Measurements from ENCODE around the gene TUBB2B.

Gene TUBB2B

DNA sequence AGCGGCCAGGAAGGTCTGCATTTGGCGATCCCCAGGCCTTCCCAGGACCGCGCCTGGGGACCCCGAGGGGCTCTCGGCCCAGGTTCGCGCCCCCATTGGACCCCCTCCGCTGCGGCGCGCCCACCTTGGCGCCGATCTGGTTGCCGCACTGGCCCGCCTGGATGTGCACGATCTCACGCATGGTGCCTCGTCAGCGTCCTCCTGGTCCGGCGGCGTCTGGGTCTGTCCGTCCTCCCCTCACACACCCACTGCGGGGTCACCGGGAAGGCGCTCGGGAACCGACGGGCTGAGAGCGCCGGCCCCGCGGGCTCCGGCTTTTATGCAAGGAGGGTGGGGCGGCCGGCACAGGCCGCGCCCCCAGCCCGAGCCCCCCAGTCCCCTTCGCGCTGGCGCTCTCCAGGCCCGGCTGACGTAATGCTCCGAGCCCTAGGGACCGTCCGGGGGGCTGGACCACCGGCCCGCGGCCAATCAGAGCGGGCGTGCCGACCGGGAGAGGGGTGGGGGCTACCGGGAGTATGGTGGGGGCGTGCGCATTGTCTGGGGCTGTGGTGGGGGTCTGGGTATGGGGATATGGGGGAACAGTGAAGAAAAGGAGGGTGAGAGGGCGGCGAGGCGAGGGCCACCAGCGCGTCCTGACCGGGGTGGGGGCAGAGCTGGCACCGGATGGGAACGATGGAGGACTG, at the start of gene TUBB2B:
TUBB2B (minus strand) TSS at position 291 of the 683 bp plus-strand sequence; CDS start at position 181, 110 bp downstream.
- no peak for DNase-seq

DNA sequence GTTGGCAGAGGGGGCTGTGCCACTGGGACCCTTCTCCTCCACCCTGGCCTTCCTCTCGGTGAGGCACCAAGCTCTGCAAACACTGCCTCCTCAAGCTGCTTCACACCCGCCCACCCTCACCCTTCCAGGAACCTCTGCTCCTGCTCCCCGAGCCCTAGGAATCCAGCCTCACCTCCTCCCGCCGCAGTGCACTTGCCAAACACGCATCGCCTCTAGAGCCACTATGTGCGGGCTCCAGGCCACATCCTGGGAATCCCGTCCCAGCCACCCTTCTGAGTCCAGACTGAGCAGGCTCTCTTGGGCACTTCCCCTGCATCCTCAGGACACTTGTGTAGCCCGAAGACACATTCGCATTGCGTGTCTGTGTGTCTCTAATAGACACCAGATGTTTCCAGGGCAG, 49.8 kb upstream of the TUBB2B start:
- no peak for DNase-seq

DNA sequence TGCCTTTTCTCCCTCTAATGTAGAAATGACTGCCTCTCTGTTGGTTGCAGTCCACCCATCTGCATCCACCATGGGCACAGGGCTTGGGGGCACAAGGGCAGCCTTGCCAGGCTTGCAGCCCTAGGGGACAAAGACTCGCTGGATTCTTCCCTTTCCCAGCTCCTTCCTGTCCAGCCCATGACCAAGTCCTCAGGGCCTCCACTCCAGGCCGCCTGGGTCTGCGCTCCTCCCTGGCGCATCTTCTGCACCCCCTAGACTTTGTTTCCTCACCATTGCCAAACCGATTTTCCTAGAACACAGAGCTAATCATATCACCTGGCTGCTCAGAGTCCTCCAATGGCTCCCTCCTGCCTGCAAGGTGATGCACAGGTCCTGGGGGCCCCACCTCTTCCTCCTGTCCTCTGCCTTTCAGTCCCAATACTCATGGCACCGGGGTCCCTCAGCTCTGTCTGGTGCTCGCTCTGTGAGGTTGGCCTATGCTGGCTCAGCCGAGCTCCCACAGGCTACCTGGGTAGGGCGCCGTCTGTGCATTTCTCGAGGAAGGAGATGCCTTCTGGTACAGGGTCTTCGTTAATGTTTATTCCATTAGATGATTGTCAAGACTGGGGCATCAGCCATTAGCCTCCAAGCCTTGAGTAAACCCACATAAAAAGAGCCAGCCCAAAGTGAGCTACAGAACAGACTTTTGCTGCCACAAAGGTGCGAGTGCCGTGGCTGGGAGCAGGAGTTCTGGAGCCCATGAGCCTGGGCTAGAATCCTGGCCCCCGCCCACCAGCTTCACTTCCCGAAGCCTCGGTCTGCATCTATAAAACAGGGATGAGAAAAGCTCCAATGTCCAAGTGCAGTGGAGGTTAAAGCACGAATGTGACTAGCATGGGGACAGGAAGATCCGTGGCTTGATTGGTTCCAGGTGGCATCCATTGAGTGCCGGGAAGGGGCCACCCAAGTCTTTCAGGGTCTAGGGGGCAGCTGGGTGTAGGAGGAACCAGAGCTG, 49.0 kb upstream of the TUBB2B start:
- DNase-seq: no peak

DNA sequence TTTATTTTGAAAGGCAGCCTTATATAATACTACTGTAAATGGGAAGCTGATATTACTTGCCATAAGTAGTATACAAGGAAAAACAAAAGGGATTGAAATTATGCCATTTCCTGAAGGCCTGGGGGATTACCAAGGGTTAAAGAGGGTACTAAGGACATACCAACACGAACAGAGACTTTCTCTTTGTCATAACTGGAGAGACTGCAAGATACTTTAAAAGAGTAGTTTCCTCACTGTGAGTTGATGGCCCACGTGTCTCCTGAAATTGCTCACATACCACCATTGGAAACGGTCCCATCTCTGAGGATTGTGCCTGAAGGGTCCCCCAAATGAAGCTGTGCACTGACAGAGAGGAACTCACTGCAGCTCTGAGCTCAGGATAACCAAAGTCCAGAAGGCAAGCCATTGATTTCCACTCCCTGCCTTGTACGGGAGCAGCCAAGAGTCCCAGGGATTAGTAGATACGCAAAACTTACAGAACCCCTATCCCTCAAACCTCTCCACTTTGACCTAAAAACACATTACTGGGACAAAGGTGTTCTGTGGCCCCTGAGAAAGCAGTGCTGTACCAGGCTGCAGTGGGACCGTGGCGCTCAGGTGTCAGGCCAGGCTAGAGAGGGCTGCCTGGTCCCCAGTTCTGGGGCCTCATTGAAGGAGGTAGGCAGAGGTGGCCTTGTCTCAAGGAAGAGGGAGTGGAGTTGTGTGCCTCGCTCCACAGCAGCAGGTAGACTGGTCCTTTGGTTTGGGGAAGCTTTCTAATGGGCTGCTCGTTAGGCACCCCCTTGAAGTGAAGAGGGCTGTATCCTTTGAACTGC, 46.5 kb upstream of the TUBB2B start:
- DNase-seq: no peak

DNA sequence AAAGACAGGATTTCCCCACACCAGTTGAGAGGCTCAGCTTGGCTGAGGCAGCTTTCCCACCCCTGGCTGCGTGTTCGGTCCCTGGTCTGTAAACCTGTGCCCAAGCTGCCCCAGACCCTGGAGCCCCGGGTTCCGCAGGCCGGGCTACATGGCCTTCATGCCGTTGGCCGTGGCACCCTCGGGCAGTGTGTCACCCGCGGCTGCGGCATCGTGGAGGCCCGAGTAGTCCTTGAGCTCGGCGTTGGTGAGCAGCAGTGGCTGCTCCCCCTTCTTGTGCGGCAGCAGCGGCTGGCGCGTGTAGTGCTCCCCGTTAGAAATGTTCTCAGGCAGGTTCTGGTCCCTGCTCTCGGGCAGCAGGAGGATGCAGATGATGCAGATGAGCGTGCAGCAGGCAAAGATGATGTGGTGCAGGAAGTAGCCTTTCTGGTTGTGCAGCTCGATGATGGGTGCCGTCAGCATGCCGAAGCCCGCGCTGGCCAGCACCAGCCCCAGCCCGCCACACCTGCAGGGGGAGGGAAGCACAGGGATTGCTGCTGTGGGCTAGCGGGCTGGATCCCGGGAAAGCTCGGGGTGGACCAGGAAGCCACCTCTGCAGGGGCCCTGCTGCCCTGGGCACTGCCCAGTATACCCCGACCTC, 45.6 kb upstream of the TUBB2B start:
- DNase-seq: no peak

DNA sequence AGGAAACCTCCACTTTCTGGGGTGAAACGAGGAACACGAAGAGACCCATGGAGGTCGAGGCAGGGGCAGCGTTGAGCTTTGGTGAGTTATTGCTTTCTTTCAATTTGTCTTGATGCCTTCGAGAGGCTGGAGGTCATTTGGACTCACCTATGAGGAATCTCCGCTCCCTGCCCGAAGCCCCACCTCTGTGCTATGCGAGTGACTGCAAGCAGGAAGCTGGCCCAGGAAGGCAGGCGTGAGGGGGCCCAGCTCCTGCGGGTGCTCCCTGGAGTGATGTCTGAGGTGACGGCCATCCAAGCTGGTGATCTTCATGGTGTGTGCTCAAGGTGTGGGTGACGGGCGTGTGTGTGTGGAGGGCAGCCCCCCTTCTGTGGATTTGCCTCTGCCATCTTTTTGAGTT, 44.3 kb upstream of the TUBB2B start:
- no peak for DNase-seq

DNA sequence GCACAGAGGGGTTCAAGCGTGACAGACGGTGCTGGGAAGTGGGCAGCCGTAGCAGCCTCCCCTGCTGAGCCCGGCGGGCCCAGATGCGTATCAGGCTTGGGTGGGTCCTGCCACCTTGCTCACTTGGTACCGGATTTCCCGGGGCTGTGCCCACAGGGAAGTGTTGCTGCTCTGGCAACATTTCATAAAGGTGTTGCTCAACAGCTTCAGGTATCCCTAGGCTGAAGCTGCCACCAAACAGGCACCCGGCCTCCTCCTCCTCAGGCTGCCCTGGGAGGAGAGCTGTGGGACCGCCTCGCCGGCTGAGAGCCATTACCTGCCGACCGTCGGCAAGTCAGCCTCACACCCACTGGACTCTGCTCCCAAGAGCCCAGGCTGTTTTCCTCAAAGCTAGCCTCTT, 42.8 kb upstream of the TUBB2B start:
- no peak for DNase-seq

DNA sequence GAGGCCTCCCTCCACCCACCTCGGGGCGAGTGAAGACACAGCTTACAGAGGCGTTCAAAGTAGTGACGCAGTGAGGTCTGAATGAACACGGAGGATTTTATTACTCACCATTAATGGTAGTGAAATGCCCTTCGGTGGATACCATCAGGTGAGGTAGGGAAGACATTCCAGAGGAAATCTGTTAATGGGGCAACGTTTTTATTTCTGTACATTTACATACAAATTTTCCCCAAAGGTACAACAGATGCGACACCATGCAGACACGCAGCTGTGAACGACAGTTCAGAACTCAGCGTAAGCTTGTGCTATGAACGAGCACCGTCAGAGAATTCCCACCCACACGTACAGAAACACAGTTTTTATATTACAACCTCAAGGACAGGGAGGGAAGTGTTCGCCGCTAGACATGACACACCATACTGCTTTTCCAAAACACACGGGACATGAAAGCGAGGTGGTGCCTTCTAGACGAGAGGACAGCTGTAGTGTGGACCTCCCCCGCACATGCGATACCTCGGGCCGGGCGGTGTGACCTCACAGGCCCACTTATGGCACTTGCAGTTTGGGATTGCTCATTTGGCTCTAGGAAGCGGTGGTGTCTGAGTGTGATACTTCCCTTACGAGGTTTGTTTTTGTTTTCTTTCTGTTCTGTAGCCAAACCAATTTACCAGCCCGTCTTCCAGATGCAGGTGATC, 42.0 kb upstream of the TUBB2B start:
- peak; percentile 30 for DNase-seq

DNA sequence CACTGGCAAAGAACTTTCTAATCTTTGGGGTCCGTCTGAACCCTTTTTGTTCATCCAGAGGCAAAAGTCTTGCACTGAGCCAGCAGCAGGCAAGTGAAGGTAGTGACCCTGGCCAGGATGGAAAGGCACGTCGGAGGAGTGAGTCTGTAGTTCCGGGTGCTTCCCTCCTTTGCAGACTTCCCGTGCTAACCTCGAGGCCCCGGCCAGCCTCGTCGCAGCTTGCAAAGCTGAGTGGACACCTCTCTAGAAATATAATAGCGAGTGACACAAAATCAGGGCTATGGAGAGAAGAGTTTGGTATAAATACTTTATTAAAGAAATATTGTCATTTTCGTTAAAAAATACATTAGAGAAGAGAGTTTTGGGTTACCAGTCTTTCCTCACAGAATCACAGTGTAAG, 41.2 kb upstream of the TUBB2B start:
- DNase-seq: no peak

DNA sequence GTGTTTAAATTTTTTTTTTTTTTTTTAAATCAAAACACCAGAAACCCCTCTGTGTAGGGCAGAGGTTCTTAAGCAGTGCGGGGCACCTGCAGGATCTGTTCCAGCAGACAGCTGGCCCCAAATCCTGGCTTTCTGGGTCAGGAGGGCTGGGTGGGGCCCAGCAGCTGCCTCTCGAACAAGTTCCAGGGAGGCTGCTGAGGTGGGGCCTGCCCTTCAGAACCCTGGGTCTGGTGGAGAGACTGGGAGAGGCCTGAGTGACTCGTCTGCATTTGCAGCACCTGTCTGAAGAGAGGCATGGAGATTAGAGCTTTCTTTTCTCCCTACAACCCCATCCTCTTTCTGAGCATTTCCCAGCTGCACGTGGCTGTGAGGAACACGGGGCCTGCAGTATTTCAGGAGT, 39.7 kb upstream of the TUBB2B start:
- no peak for DNase-seq

DNA sequence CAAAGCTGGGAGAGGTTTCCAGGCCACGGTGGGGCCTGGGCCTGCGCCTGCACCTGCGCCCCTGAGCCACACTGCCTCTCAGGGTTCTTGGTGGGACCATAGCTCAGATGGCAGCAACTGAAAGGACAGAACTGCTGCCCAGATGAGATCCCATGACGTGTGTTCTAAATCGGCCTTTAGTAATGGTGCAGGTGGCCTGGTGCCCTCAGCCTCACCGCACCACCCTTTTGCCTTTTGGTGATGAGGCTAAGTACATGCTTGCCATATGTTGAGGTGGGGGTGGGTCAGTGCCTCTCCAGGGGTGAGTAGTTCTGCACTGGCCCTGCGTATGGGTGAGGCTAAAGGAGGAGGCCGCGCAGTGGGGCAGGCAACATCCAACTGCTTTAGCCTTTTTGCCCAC, 38.7 kb upstream of the TUBB2B start:
- no peak for DNase-seq

DNA sequence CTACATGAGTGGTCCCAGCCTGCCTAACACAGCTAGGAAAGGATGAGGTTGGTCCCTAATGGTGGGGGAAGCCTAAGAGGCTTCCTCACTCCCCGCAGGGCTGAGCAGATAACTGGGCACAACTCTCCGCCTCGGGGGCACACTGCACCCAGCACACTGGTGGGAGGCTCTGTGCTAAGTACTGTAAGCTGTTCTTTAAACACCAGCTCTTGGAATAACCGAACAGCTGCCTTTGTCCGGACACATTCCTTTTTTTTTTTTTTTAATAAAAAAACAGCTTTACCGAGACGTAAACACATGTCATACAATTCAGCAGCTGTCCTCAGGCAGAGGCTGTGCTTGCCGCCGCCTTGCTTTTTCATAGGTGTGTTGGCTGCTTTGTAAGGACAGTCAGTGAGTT, 38.2 kb upstream of the TUBB2B start:
- DNase-seq: no peak

DNA sequence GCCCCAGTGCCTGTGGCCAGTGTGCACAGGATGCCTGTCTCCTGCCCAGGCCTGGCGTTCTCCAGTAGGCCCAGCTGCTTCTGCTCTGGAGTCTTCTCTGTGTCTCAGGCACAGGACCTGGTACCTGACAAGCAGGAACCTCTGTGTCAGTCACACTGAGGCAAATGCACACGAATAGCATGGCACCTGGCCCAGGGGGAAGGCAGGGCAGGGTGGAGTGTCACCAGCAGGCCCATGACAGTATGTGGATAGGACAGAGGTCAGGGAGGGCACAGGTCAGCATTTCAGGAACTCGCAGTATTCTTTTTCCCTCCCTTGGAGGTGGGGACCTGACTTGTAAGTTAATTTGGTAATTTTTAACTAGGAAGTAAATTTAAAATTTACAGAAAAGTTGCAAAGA, 36.9 kb upstream of the TUBB2B start:
- no peak for DNase-seq

DNA sequence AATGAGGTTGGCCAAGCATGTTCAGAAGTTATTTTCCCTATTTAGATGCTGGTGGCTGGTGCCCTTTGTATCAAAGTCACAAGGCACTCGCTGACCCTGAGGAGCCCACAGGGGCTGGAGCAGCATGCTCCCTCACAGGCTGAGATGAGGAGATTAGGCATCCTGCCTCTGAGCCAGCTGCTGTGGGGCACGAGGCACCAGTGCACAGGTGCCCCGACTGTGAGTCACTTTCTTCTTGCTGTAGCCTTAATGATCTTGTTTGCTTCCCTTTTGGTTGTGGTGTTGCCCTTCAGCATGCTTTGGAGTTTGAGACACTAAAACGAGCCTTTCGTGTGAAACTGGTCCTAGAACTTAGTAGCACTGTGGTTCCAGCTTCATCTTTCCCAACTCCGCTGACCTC, 35.6 kb upstream of the TUBB2B start:
- no peak for DNase-seq

DNA sequence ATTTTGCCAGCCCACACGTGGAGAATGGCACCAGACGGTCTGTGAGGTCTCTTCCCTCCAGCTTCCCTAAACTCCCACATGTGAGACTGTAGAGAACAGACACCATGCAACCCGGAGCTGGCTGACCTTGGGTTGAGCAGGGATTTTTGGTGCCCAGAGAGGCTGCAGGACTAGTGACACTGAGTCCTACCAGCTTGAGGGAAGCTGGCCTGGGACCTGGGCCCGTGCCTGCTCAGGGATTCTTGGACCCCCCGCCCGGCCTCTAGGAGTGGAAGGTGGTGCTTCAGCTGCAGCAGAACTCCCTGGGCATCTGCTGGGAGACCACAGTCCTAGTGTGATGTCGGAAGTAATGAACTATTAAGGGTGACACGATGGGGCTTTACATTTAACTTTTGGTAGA, 34.5 kb upstream of the TUBB2B start:
- no peak for DNase-seq

DNA sequence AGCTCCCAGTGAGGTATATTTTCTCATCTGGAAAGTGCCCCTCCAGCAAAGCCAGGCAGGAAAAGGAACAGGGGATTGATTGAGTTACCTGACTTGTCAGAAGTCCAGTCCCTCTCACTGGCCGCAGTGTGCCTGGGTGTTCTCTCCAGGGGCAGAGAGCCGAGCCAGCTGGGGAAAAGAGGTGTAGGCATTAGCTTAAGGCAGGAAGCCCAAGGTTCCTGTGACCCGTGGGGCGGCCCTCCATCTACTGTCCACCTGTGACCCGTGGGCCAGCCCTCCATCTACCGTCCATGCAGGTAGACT, 34.0 kb upstream of the TUBB2B start:
- no peak for DNase-seq

DNA sequence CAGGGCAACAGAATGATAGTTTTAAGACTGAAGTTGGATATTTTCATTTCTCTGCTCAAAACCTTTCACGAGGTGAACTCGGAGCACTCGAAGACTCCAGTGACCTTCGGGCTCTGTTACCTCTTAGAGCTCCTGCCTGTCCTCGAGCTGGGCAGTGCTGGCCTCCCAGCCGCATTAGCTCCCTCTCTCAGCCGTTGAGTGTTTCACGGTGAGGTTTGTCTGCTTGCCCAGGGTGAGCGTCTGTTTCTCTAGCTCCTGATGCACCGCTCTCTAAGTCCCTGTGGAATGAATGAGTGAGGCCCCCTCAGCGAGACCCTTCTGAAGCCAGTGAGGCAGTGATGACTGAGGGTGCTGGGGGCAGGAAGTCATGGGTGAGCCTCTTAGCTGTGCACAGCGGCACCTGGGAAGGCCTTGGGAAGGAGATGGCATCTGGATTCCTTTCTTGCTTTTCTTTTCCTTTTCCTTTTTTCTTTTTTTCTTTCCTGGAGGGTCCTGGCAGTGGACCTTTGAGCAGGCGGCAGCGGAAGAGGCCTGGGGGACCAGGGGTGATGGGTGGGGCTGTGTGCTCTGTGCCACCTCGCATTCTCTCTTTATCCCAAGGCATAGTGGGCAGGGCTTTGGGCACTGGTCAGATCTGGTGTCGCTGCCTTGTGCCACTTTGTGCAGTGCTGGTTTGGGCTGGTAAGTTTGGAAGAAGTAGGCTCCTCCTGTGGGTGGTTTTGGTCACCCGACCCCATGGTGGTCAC, 33.5 kb upstream of the TUBB2B start:
- no peak for DNase-seq

DNA sequence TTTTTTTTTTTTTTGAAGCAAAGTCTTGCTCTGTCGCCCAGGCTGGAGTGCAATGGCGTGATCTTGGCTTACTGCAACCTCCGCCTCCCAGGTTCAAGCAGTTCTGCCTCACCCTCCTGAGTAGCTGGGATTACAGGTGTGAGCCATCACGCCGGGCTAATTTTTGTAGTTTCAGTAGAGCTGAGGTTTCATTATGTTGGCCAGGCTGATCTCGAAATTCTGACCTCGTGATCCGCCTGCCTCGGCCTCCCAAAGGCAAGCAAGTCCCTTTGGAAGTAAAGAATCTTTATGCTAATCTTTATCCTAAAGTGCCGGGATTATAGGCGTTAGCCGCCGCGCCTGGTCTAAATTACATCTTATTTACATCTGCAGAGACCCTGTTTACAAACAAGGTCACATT, 32.8 kb upstream of the TUBB2B start:
- DNase-seq: no peak

DNA sequence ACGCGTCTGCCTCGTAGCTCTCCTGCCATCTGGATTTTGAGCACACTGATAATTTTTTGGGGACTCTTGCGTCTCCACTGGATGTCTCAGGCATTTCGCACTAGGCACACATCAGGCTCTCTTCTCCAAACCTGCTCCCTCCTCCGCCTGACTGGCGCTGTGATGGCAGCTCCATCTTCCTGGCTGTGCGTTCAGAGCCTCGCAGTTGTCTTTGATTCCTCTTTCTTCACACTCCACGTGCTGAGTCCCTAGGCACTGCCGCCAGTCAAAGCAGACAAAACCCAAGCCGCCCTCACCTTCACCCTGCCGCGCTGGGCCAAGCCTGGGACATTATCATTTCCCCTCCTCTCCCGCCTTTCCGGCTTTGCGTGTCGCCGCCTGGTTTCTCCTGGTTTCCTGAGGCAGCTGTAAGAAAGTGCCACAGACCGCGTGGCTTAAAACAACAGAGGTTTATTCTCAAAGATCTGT, 32.1 kb upstream of the TUBB2B start:
- DNase-seq: peak; percentile 17

DNA sequence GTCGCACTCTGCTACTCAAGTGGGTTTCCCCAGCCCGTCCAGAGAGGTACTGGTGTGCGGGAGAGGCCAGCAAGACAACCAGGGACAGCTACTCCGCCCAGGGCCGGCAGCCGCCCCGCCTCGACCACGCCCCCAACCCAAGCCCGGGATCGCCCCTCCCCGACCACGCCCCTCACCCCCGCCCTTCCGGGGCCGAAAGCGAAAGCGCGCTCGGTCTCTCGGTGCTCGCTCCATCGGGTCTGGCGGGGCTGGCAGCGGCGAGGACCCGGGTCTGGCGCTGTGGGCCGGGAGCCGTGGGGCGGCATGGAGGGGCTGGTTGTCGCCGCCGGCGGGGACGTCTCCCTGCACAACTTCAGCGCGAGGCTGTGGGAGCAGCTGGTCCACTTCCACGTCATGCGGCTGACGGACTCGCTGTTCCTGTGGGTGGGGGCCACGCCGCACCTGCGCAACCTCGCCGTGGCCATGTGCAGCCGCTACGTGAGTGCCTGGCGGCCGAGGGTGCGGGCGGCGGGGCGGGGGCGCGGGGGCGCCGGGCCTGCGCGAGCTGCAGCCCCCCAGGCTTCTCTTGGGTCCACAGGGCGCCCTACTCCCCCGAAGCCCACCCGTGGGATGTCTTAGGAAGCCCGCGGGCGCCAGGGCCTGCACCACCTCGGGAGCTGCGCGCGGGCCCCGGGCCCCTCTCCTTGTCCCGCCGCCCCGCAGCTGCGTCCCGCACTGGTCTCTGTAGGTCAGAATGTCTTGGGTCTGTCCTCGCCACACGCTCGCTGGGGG, 31.5 kb upstream of the TUBB2B start, which contains the start of gene PSMG4:
PSMG4 (plus strand) TSS at position 228 of the 771 bp plus-strand sequence; CDS start at position 304, 76 bp downstream.
- DNase-seq: peak; percentile 91

DNA sequence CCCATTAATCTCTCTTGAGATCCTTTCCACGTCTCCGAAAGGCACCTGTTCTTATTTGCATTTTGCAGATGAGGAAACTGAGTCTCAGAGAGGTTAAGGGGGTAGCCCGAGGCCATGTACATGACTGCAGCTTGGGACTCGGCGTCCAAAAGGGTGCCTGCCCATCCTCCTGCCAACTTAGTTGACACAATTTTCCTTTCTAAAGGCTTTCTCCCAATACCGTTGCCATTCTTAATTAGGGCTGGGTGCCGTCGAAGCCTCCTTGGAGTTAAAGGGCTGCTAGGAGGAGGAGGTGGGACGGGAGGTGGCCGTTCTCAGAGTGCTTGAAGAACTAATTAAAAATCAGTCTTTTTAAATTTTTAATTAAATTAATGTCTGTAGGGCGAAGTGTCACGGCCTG, 30.7 kb upstream of the TUBB2B start:
- no peak for DNase-seq

Data from stimulated activated naive CD4-positive, alpha-beta T cell treated with Interleukin-2 at 50 U/mL for 16 hours (primary cell).